Cardiac muscle cell (in vitro differentiated cells and primary cell): ENCODE results near the gene GABRG3. TPM values are rescaled to one million over a fixed set of nuclear protein-coding genes. Genes with fewer than 3 reads are reported as not detected.

ENCODE experiments used
- DNase-seq, 2 donors: peaks; one replicate each; pipeline versions ENCODE4 v3.0.0 to v3.0.0-alpha.2; 2010 to 2017; ENCODE audit warnings: low read depth in 1 of 2, low spot score in 1 of 2
- H3K27ac ChIP-seq: fragments of 200-600 bp; sonication (generic); 2 replicates; pipeline ENCODE4 v1.5.1; 2016
- H3K27me3 ChIP-seq: fragments of 200-600 bp; sonication (generic); 2 replicates; pipeline ENCODE4 v1.6.0; 2016; ENCODE audit warnings: control low read depth
- H3K36me3 ChIP-seq: fragments of 200-600 bp; sonication (generic); 2 replicates; pipeline ENCODE4 v1.5.1; 2016; ENCODE audit warnings: control low read depth
- H3K4me1 ChIP-seq: fragments of 200-600 bp; sonication (generic); 2 replicates; pipeline ENCODE4 v1.8.1; 2017; ENCODE audit warnings: low read depth, mild to moderate bottlenecking, mixed run types
- H3K4me3 ChIP-seq: fragments of 200-600 bp; sonication (generic); 2 replicates; pipeline ENCODE4 v1.5.1; 2016; ENCODE audit warnings: mild to moderate bottlenecking
- H3K9me3 ChIP-seq: fragments of 200-600 bp; sonication (generic); 2 replicates; pipeline ENCODE4 v1.5.1; 2017; ENCODE audit warnings: low read depth, mild to moderate bottlenecking, control low read depth
- polyA plus RNA-seq: library from polyadenylated mRNA; unstranded; fragments of >200 nt; fragmentation: Nextera tagmentation; extraction: Ambion mirVana; gene quantifications from 2 replicates; pipeline ENCODE4 v1.2.1, GENCODE V29; 2016
- total RNA-seq: library from RNA; depleted of rRNA; stranded (reverse); fragments of >200 nt; gene quantifications from 2 replicates; pipeline ENCODE4 v1.2.3, GENCODE V29; 2016
- TF ChIP-seq, protein P1 (sequence below): IDR thresholded peaks from 2 replicates; pipeline ENCODE4 v1.5.1; 2012; ENCODE audit warnings: low read depth, mild to moderate bottlenecking, low read length

Gene GABRG3
- total and polyA plus RNA-seq, 2 experiments from 2014 or later = not detected

- no peak overlapping the region for H3K4me3 ChIP-seq
- no peaks in the 10 kb centered on the region for H3K36me3 ChIP-seq
- no peak for DNase-seq
- no peaks in the 10 kb centered on the region for H3K9me3 ChIP-seq
- H3K27ac ChIP-seq = no peak overlapping the region
- H3K27me3 ChIP-seq = no peaks in the 10 kb centered on the region
- TF ChIP-seq, protein P1, sequence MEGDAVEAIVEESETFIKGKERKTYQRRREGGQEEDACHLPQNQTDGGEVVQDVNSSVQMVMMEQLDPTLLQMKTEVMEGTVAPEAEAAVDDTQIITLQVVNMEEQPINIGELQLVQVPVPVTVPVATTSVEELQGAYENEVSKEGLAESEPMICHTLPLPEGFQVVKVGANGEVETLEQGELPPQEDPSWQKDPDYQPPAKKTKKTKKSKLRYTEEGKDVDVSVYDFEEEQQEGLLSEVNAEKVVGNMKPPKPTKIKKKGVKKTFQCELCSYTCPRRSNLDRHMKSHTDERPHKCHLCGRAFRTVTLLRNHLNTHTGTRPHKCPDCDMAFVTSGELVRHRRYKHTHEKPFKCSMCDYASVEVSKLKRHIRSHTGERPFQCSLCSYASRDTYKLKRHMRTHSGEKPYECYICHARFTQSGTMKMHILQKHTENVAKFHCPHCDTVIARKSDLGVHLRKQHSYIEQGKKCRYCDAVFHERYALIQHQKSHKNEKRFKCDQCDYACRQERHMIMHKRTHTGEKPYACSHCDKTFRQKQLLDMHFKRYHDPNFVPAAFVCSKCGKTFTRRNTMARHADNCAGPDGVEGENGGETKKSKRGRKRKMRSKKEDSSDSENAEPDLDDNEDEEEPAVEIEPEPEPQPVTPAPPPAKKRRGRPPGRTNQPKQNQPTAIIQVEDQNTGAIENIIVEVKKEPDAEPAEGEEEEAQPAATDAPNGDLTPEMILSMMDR = no peak
- no peaks in the 10 kb centered on the region for H3K4me1 ChIP-seq
Observed at GRCh38 chr15:27486683-27487647, 516.0 kb downstream of the GABRG3 start.

DNA sequence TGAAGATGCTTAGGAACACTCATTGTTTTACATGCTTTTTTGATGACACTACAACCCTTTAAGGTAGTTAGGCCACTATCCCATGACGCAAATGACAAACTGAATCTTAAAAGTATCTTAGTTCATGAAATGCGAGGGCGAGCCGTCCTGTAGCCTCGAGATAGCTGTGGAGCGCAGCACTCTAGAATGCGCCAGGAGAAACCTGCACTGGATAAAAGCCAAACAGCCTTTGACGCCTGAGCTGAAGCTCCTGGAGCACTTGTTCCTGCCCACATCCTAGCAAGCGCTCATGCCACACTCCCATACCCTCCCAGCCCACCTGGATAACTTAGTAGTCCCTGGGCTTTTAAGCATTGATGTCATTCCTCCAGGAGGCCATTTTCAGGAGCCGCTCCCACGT, 516.9 kb downstream of the GABRG3 start:
- DNase-seq = no peak
- Histone ChIP-seq H3K27ac (no peak overlapping the region), H3K36me3 (no peaks in the 10 kb centered on the region), H3K4me3 (no peak overlapping the region), H3K9me3 (no peaks in the 10 kb centered on the region), H3K27me3 (no peaks in the 10 kb centered on the region), H3K4me1 (no peaks in the 10 kb centered on the region)
- TF ChIP-seq, protein P1 = no peak

DNA sequence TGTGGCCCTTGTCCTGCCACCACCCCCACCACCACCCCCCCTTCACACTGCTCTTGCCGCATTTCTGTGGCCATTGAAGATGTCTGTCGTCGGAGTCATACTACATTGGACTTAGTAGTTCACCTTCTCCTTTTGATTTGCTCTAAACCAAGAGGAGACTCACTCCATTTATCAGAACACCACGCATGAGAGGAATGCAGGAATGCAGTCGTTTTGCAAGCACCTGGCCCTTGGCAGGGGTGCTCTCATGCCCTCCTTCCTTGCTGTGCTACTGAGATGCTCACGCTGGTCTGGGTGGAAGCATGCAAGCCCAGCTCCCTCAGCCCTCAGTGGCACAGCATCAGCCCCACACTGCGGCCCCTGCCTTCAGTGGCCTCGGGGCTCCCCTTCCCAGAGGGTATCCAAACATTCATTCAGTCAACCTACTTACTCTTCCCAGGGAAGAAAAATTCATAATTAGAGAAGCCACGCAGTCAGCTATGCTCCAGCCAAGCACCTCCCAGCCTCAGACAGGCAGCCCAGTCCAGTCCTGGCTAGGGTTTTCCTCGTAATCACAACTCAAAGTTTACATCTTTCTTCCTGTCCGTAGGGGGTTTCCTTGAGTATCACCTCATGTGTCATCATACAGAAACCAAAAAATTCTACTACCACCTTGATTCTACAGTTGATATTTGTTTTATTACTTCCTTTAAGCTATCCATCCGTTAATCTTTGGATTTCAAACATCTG, 520.0 kb downstream of the GABRG3 start:
- Histone ChIP-seq H3K4me1 (no peaks in the 10 kb centered on the region), H3K27ac (no peak overlapping the region), H3K27me3 (no peaks in the 10 kb centered on the region), H3K4me3 (no peak overlapping the region), H3K36me3 (no peaks in the 10 kb centered on the region), H3K9me3 (no peaks in the 10 kb centered on the region)
- TF ChIP-seq, protein P1 = no peak
- no peak for DNase-seq

- TF ChIP-seq, protein P1 = no peak
- Histone ChIP-seq H3K27ac (no peak overlapping the region), H3K36me3 (no peaks in the 10 kb centered on the region), H3K4me3 (no peak overlapping the region), H3K9me3 (no peaks in the 10 kb centered on the region), H3K4me1 (no peaks in the 10 kb centered on the region), H3K27me3 (no peaks in the 10 kb centered on the region)
- no peak for DNase-seq
Observed at GRCh38 chr15:27491666-27492621, 521.0 kb downstream of the GABRG3 start.

- H3K36me3 ChIP-seq = no peaks in the 10 kb centered on the region
- H3K27me3 ChIP-seq = no peaks in the 10 kb centered on the region
- TF ChIP-seq, protein P1 = no peak
- H3K27ac ChIP-seq = no peak overlapping the region
- H3K9me3 ChIP-seq = no peaks in the 10 kb centered on the region
- no peaks in the 10 kb centered on the region for H3K4me1 ChIP-seq
- DNase-seq = peak in 1 of 2 donors; percentile 5
- H3K4me3 ChIP-seq = no peak overlapping the region
Observed at GRCh38 chr15:27495963-27496459, 525.0 kb downstream of the GABRG3 start.
